Ascending aorta (tissue), 2 donors: ENCODE results near the gene GREB1. TPM values are rescaled to one million over a fixed set of nuclear protein-coding genes. Genes with fewer than 3 reads are reported as not detected.

Source experiments
- DNase-seq, 2 donors: peaks; one replicate each; pipeline ENCODE4 v3.0.0-alpha.2; 2019; ENCODE audit warnings: low spot score in 2 of 2
- H3K27ac ChIP-seq, 2 donors: fragments of 200-600 bp; sonication (generic); one replicate each; pipeline ENCODE4 v1.5.1; 2016 to 2017; ENCODE audit warnings: mild to moderate bottlenecking in 1 of 2
- H3K27me3 ChIP-seq: fragments of 200-600 bp; sonication (generic); one replicate; pipeline ENCODE4 v1.5.1; 2017
- H3K36me3 ChIP-seq, 2 donors: fragments of 200-600 bp; sonication (generic); one replicate each; pipeline ENCODE4 v1.5.1; 2016
- H3K4me1 ChIP-seq, 2 donors: fragments of 200-600 bp; sonication (generic); one replicate each; pipeline ENCODE4 v1.5.1; 2016 to 2017; ENCODE audit warnings: mild to moderate bottlenecking in 1 of 2
- H3K4me3 ChIP-seq, 2 donors: fragments of 200-600 bp; sonication (generic); one replicate each; pipeline ENCODE4 v1.5.1; 2016 to 2017; ENCODE audit warnings: mild to moderate bottlenecking in 1 of 2
- H3K9me3 ChIP-seq, 2 donors: fragments of 200-600 bp; sonication (generic); one replicate each; pipeline ENCODE4 v1.5.1; 2016
- CTCF ChIP-seq, 3 experiments: fragments of 200-600 bp in 2 of 3; fragments of 450-650 bp in 1 of 3; sonication (generic) in 2 of 3; IDR thresholded peaks; one replicate each; pipeline ENCODE4 v1.5.1; 2016 to 2019; ENCODE audit warnings: antibody characterized with exemption in 3 of 3, mild to moderate bottlenecking in 1 of 3, moderate library complexity in 1 of 3
- intact Hi-C: fragments of 100-400 bp; cut with DNase I; formaldehyde crosslinking; loops from one replicate; pipeline ENCODE4 v1.15.1; 2023
- total RNA-seq: library from RNA; depleted of rRNA; stranded (reverse); fragments of >200 nt; gene quantifications from one replicate; pipeline ENCODE4 v1.1.0, GENCODE V29; 2016

The GREB1 gene
- total RNA-seq, 1 donor from 2014 or later = 5.9 TPM

DNA sequence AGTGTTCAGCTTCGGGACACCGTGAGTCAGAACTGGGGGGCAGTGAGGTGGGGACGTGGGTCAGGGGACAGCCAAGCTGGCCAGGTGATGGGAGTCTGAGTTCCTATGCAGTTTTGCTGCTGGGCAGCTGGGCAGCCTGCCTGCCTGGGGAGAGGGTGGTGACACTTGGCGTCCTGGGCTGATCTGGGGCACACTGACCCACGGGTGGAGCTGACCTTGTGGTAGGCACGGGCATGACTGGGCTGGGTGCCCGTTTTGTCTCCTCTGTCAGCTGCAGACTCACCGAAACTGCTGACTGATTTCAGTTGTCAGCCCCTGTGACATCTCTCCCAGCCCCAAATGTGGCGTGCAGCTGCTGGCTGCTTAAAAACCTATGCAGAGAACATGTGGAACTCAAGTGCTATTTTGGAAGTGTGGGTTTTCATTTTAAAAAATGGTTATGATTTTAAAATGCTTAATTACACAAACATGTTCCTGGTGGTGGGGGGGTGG is 35.3 kb upstream of the GREB1 start:
- no peaks in the 10 kb centered on the region for H3K36me3 ChIP-seq
- no peak for DNase-seq
- intact Hi-C loops = no loop called here
- no peaks in the 10 kb centered on the region for H3K4me1 ChIP-seq
- no peak overlapping the region for H3K27ac ChIP-seq
- no peaks in the 10 kb centered on the region for H3K27me3 ChIP-seq
- no peaks in the 10 kb centered on the region for H3K9me3 ChIP-seq
- H3K4me3 ChIP-seq = no peak overlapping the region
- no peak for TF ChIP-seq CTCF (IDR thresholded peaks at IDR 0.05)

- Histone ChIP-seq H3K4me1 (no peaks in the 10 kb centered on the region), H3K9me3 (no peaks in the 10 kb centered on the region), H3K4me3 (no peak overlapping the region), H3K36me3 (no peaks in the 10 kb centered on the region), H3K27me3 (no peaks in the 10 kb centered on the region), H3K27ac (no peak overlapping the region)
- intact Hi-C loops = no loop called here
- no peak for DNase-seq
- TF ChIP-seq CTCF (IDR thresholded peaks at IDR 0.05) = no peak
Measured at GRCh38 chr2:11499081-11499743, 34.6 kb upstream of the GREB1 start.

DNA sequence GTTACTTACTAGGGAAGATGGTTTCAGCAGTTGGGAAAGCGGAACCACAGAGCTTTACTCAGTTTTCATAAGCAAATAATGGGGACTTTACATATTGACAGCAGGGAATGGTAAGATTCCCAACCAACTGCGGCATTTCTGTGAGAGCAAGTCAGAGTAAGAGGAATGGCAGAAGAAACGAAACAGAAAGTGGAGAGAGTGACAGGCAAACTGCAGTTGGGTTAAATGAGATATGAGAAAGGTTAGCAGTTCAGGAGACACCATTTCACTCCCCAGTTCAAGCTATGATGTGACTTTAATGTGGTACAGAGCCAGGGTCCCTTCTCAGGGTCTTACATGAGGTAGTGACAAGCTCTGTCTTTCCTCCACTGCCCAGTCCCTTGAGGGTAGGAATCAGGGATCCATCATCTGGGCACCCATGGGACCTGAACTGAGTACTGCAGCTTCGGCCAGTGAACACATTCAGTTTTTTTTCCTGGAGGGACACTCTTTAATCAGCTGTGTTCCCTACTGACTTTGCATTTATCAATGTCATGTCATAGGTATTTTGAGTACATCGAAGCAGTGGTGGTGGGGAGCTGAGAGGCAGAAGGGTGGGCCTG is 33.0 kb upstream of the GREB1 start:
- no peaks in the 10 kb centered on the region for H3K9me3 ChIP-seq
- no peaks in the 10 kb centered on the region for H3K27me3 ChIP-seq
- H3K4me1 ChIP-seq = no peaks in the 10 kb centered on the region
- no peak overlapping the region for H3K4me3 ChIP-seq
- H3K27ac ChIP-seq = no peak overlapping the region
- H3K36me3 ChIP-seq = no peaks in the 10 kb centered on the region
- DNase-seq = no peak
- intact Hi-C loops = no loop called here
- no peak for TF ChIP-seq CTCF (IDR thresholded peaks at IDR 0.05)

DNA sequence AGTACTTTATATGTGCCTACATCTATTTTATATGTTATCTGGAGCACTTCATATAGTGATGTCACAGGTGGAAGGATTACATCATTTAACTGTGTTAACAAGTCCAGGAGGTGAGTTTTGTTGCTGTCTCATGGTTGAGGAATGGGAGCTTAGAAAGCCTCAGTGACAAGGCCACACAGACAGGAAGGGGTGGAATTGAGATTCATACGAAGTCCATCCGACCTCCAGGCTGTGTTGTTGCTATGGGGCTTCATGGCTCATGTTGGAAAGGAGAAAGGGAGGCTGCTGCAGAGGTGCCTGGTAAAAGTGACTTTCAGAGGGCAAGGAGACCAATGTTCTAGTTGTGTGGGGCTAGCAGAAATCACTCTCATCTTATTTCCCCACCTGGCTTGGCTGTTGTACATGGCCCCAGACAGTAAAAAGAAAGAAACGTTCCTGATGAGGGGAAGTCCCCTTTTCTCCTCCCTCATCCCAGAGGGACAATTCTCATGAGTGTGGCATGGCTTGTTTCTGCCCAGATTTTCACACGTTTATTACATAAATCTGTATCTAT is 31.0 kb upstream of the GREB1 start:
- H3K27ac ChIP-seq = no peak overlapping the region
- no peak for TF ChIP-seq CTCF (IDR thresholded peaks at IDR 0.05)
- H3K4me3 ChIP-seq = no peak overlapping the region
- DNase-seq = no peak
- H3K27me3 ChIP-seq = no peaks in the 10 kb centered on the region
- H3K36me3 ChIP-seq = no peaks in the 10 kb centered on the region
- intact Hi-C loops = no loop called here
- no peaks in the 10 kb centered on the region for H3K9me3 ChIP-seq
- H3K4me1 ChIP-seq = no peaks in the 10 kb centered on the region

DNA sequence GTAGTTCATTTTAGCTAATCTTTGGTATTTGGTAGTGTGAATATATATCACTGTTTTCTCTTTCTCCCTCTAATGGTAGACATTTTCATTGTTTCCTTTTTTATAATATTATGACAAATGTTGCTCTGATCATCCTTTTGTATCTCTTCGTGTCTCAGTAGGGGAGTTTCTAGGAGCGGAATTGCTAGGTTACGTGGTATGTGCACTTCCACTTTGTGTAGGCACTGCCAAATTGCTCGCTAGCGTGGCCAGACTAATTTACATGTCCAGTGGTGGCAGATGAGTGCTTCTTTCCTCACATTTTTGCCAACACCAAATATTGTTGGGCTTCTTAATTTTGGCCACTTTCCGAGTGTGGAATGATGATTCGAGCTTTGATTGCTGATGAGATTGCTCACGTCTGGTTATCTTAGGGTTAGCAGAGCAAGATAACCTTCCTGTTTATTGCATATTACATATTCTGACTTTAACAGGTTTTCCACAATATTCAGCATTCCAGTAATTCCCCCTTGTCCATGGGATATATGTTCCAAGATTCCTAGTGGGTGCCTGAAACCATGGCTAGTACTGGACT is 30.4 kb upstream of the GREB1 start:
- Histone ChIP-seq H3K36me3 (no peaks in the 10 kb centered on the region), H3K4me1 (no peaks in the 10 kb centered on the region), H3K4me3 (no peak overlapping the region), H3K9me3 (no peaks in the 10 kb centered on the region), H3K27ac (no peak overlapping the region), H3K27me3 (no peaks in the 10 kb centered on the region)
- intact Hi-C loops = no loop called here
- no peak for DNase-seq
- no peak for TF ChIP-seq CTCF (IDR thresholded peaks at IDR 0.05)
